ENCODE data around the gene STK38L. TPM values are rescaled to one million over a fixed set of nuclear protein-coding genes. Genes with fewer than 3 reads are reported as not detected.

Gene STK38L
- total and polyA plus RNA-seq, 9 of the 15 experiments (the other 6 are each of a cell fraction or from before 2014, with no cell fraction given): 2.6 to 10.7 (median 6.9) TPM

GRCh38 chr12:27272373-27273028 is 28.4 kb downstream of the STK38L start:
- Histone ChIP-seq H3K9me3 (replicated peaks; ENCODE audit: control insufficient read depth, insufficient read depth, low read depth, low read length) (no peaks in the 10 kb centered on the region), H3K9me1 (ENCODE audit: control insufficient read depth, insufficient read depth, low read length) (no peaks in the 10 kb centered on the region), H3K9ac (ENCODE audit: insufficient read depth in 1 of 2, low read depth in 2 of 2, low read length in 2 of 2) (no peak overlapping the region), H3K4me1 (replicated peaks in 1 of 2; ENCODE audit: control insufficient read depth in 2 of 2, insufficient read depth in 2 of 2, low read length in 2 of 2) (no peaks in the 10 kb centered on the region), H3K27ac (ENCODE audit: extremely low read depth, low read depth, low read length) (no peak overlapping the region), H3K36me3 (ENCODE audit: control insufficient read depth, insufficient read depth, low read length) (no peaks in the 10 kb centered on the region), H2AFZ (ENCODE audit: low read depth, low read length) (no peak overlapping the region), H3K27me3 (ENCODE audit: control insufficient read depth in 2 of 2, insufficient read depth in 2 of 2, low read length in 2 of 2) (no peaks in the 10 kb centered on the region; a peak in 2 of 5 replicates), H3K79me2 (ENCODE audit: control insufficient read depth, insufficient read depth, low read length) (no peaks in the 10 kb centered on the region), H4K20me1 (replicated peaks; ENCODE audit: control insufficient read depth, insufficient read depth, low read length) (no peaks in the 10 kb centered on the region), H3K4me2 (ENCODE audit: insufficient read depth, low read length) (no peak overlapping the region), H3K4me3 (no peak overlapping the region)
- ChIA-PET CTCF (ENCODE audit: low intra/inter-chr PET ratio) (no interaction called here), POLR2A (interaction anchor here (0.9 to 1.1 kb wide), 3 partner anchors 12 to 14 kb away, joined by 3 read pairs; no protein-coding TSS in a partner anchor)
- 5% methylated on average over 2 of the region's 2 CpGs for WGBS (ENCODE audit: insufficient coverage, low coverage, missing lambda C conversion rate)
- BruUV-seq (replicated peaks): no TSS peak
- FAIRE-seq: no peak
- intact Hi-C loops (cut with micrococcal nuclease): no loop called here
- in situ Hi-C loops (cut with MboI): no loop called here
- TF ChIP-seq ZNF561 (CRISPR knock-in tag; conservative IDR thresholded peaks at IDR 0.05) (no peak), IFI16 (CRISPR knock-in tag; IDR thresholded peaks at IDR 0.05) (no peak), ZNF766 (CRISPR knock-in tag; conservative IDR thresholded peaks at IDR 0.05) (no peak), ZNF239 (CRISPR knock-in tag; IDR thresholded peaks at IDR 0.05) (peak; percentile 61), NR2C2 (CRISPR knock-in tag; IDR thresholded peaks at IDR 0.05) (no peak), NR2C2 (tag; IDR thresholded peaks at IDR 0.05) (0 out of 2 replicates have a peak, but pooled peaks have one; percentile 14), PBX2 (CRISPR knock-in tag; IDR thresholded peaks at IDR 0.05; ENCODE audit: low read depth) (no peak), PBX2 (tag; conservative IDR thresholded peaks at IDR 0.05; ENCODE audit: low read depth) (peak; percentile 71), MEIS2 (IDR thresholded peaks at IDR 0.05; ENCODE audit: partially characterized antibody) (peak; percentile 60)
- TF ChIP-seq, protein P1, sequence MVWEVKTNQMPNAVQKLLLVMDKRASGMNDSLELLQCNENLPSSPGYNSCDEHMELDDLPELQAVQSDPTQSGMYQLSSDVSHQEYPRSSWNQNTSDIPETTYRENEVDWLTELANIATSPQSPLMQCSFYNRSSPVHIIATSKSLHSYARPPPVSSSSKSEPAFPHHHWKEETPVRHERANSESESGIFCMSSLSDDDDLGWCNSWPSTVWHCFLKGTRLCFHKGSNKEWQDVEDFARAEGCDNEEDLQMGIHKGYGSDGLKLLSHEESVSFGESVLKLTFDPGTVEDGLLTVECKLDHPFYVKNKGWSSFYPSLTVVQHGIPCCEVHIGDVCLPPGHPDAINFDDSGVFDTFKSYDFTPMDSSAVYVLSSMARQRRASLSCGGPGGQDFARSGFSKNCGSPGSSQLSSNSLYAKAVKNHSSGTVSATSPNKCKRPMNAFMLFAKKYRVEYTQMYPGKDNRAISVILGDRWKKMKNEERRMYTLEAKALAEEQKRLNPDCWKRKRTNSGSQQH (CRISPR knock-in tag; IDR thresholded peaks at IDR 0.05): no peak
- no peak for ATAC-seq
- DNase-seq (ENCODE audit: extremely low read depth in 1 of 4, low spot score in 3 of 4): no peak

Data from K562 (cell line).